NCI-H187 (cell line): ENCODE data around the gene TTLL4.

Experiments
- DNase-seq, 2 experiments: peaks; one replicate each; lab custom pipeline; 2025; lab: John Stamatoyannopoulos, UW

TTLL4 gene

GRCh38 chr2:218717262-218717661 lies 6.6 kb downstream of the TTLL4 start:
- DNase-seq = no peak

GRCh38 chr2:218718058-218718457 lies 7.4 kb downstream of the TTLL4 start:
- no peak for DNase-seq

- DNase-seq = no peak
Measured at GRCh38 chr2:218719457-218719856, 8.8 kb downstream of the TTLL4 start.

GRCh38 chr2:218720048-218721041 lies 9.7 kb downstream of the TTLL4 start:
- peak; percentile 24 to 38 for DNase-seq

GRCh38 chr2:218721488-218721887 lies 10.9 kb downstream of the TTLL4 start:
- no peak for DNase-seq

- no peak for DNase-seq
Measured at GRCh38 chr2:218721934-218722333, 11.3 kb downstream of the TTLL4 start.

GRCh38 chr2:218722419-218722818 lies 11.8 kb downstream of the TTLL4 start:
- no peak for DNase-seq

- no peak for DNase-seq
Measured at GRCh38 chr2:218722876-218723785, 12.5 kb downstream of the TTLL4 start.

- DNase-seq = no peak
Measured at GRCh38 chr2:218726004-218726574, 15.5 kb downstream of the TTLL4 start.

GRCh38 chr2:218727502-218728165 lies 17.0 kb downstream of the TTLL4 start:
- no peak for DNase-seq

GRCh38 chr2:218729640-218730039 lies 19.0 kb downstream of the TTLL4 start:
- DNase-seq = no peak

GRCh38 chr2:218732052-218732760 lies 21.6 kb downstream of the TTLL4 start:
- no peak for DNase-seq

GRCh38 chr2:218732761-218733158 lies 22.1 kb downstream of the TTLL4 start:
- no peak for DNase-seq

- no peak for DNase-seq
Measured at GRCh38 chr2:218733171-218734021, 22.8 kb downstream of the TTLL4 start.

GRCh38 chr2:218734190-218734975 lies 23.7 kb downstream of the TTLL4 start:
- no peak for DNase-seq

GRCh38 chr2:218736531-218736930 lies 25.9 kb downstream of the TTLL4 start:
- no peak for DNase-seq

GRCh38 chr2:218743068-218743467 lies 32.4 kb downstream of the TTLL4 start:
- no peak for DNase-seq

- DNase-seq = no peak
Measured at GRCh38 chr2:218744615-218745014, 34.0 kb downstream of the TTLL4 start.

- no peak for DNase-seq
Measured at GRCh38 chr2:218745160-218745558, 34.5 kb downstream of the TTLL4 start.
